ENCODE data around the gene HSPA12A. TPM values are rescaled to one million over a fixed set of nuclear protein-coding genes. Genes with fewer than 3 reads are reported as not detected.

HSPA12A gene
- polyA plus RNA-seq, 1 donor (not counting 4 experiments of a cell fraction or from before 2014, with no cell fraction given): 8.1 TPM

DNA sequence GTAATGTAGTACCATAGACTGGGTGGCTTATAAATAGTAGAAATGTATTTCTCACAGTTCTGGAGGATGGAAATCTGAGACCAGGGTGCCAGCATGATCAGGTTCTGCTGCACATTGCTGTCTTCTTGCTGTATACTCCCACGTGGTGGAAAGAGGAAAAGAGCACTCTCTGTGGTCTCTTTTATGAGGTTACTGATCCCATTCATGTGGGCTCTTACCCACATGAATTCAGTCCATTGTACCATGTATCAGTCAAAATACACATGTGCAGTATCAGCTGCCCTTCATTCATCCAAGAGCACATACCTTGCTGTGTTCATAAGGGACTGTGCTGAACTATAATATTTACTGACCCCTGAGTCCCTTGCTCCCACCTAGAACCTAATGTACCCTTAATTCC is 104.5 kb downstream of the HSPA12A start:
- no peak for DNase-seq (ENCODE audit: low read depth, low spot score)
- TF ChIP-seq, protein P1, sequence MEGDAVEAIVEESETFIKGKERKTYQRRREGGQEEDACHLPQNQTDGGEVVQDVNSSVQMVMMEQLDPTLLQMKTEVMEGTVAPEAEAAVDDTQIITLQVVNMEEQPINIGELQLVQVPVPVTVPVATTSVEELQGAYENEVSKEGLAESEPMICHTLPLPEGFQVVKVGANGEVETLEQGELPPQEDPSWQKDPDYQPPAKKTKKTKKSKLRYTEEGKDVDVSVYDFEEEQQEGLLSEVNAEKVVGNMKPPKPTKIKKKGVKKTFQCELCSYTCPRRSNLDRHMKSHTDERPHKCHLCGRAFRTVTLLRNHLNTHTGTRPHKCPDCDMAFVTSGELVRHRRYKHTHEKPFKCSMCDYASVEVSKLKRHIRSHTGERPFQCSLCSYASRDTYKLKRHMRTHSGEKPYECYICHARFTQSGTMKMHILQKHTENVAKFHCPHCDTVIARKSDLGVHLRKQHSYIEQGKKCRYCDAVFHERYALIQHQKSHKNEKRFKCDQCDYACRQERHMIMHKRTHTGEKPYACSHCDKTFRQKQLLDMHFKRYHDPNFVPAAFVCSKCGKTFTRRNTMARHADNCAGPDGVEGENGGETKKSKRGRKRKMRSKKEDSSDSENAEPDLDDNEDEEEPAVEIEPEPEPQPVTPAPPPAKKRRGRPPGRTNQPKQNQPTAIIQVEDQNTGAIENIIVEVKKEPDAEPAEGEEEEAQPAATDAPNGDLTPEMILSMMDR (optimal IDR thresholded peaks at IDR 0.05 in 1 of 3, IDR thresholded peaks at IDR 0.05 in 1 of 3, conservative IDR thresholded peaks at IDR 0.05 in 1 of 3; ENCODE audit: extremely low read depth in 1 of 3, insufficient read depth in 2 of 3, low read length in 3 of 3): no peak
- no peak for TF ChIP-seq EZH2 (IDR thresholded peaks at IDR 0.05; ENCODE audit: low read length)
- Histone ChIP-seq H3K4me3 (ENCODE audit: control insufficient read depth in 2 of 3, extremely low read depth in 1 of 3, insufficient read depth in 2 of 3, low read depth in 1 of 3, low read length in 3 of 3) (no peak overlapping the region), H3K4me1 (ENCODE audit: control insufficient read depth, extremely low read depth, insufficient read depth, low read length) (peaks cover 5% of the 10 kb centered on the region), H3K27ac (ENCODE audit: control insufficient read depth, insufficient read depth, low read length) (no peak overlapping the region), H3K27me3 (ENCODE audit: control insufficient read depth, extremely low read depth, insufficient read depth, low read length) (no peaks in the 10 kb centered on the region), H3K9ac (ENCODE audit: control insufficient read depth, extremely low read depth, insufficient read depth, low read length) (no peak overlapping the region), H3K36me3 (ENCODE audit: control insufficient read depth in 2 of 2, extremely low read depth in 1 of 2, insufficient read depth in 2 of 2, low read length in 2 of 2) (no peaks in the 10 kb centered on the region), H4K20me1 (ENCODE audit: control insufficient read depth, extremely low read depth, insufficient read depth, low read length) (no peaks in the 10 kb centered on the region), H3K79me2 (ENCODE audit: control insufficient read depth, insufficient read depth, low read length) (no peaks in the 10 kb centered on the region), H3K9me1 (ENCODE audit: control insufficient read depth, extremely low read depth, insufficient read depth, low read length) (no peaks in the 10 kb centered on the region), H3K9me3 (ENCODE audit: control insufficient read depth, low read depth, low read length) (no peaks in the 10 kb centered on the region), H3K4me2 (ENCODE audit: control insufficient read depth, extremely low read depth, insufficient read depth, low read depth, low read length) (no peak overlapping the region), H2AFZ (ENCODE audit: control insufficient read depth, low read length) (no peak overlapping the region)
- FAIRE-seq: no peak
- dilution Hi-C loops (cut with MboI; ENCODE audit: extremely low pct_ligation_motif_present, low sequenced_read_pairs): no loop called here

DNA sequence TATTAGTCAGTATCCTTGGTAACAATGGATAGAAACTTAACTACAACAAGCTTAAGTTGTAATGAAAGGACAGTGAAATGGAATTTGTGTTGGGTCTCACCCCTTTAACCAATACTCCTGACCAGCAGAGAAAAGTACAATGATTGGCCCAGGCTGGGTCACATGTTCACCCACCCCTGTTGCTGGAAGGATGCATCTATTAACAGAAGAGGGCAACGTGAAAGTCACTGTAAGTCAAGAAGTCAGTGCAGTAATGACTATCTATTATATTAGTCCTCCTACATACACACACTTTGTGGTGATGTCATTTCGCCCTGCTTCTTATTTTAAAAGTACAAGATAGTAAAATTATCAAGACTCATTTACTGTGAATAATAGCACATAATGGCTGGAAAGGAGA is 105.4 kb downstream of the HSPA12A start:
- Histone ChIP-seq H3K36me3 (ENCODE audit: control insufficient read depth in 2 of 2, extremely low read depth in 1 of 2, insufficient read depth in 2 of 2, low read length in 2 of 2) (no peaks in the 10 kb centered on the region), H4K20me1 (ENCODE audit: control insufficient read depth, extremely low read depth, insufficient read depth, low read length) (no peaks in the 10 kb centered on the region), H3K79me2 (ENCODE audit: control insufficient read depth, insufficient read depth, low read length) (no peaks in the 10 kb centered on the region), H3K27me3 (ENCODE audit: control insufficient read depth, extremely low read depth, insufficient read depth, low read length) (no peaks in the 10 kb centered on the region), H3K9me1 (ENCODE audit: control insufficient read depth, extremely low read depth, insufficient read depth, low read length) (no peaks in the 10 kb centered on the region), H3K9me3 (ENCODE audit: control insufficient read depth, low read depth, low read length) (no peaks in the 10 kb centered on the region), H3K4me2 (ENCODE audit: control insufficient read depth, extremely low read depth, insufficient read depth, low read depth, low read length) (no peak overlapping the region), H3K27ac (ENCODE audit: control insufficient read depth, insufficient read depth, low read length) (no peak overlapping the region), H3K4me3 (ENCODE audit: control insufficient read depth in 2 of 3, extremely low read depth in 1 of 3, insufficient read depth in 2 of 3, low read depth in 1 of 3, low read length in 3 of 3) (no peak overlapping the region), H3K9ac (ENCODE audit: control insufficient read depth, extremely low read depth, insufficient read depth, low read length) (no peak overlapping the region), H3K4me1 (ENCODE audit: control insufficient read depth, extremely low read depth, insufficient read depth, low read length) (peaks cover 5% of the 10 kb centered on the region), H2AFZ (ENCODE audit: control insufficient read depth, low read length) (no peak overlapping the region)
- no peak for TF ChIP-seq EZH2 (IDR thresholded peaks at IDR 0.05; ENCODE audit: low read length)
- TF ChIP-seq, protein P1 (optimal IDR thresholded peaks at IDR 0.05 in 1 of 3, IDR thresholded peaks at IDR 0.05 in 1 of 3, conservative IDR thresholded peaks at IDR 0.05 in 1 of 3; ENCODE audit: extremely low read depth in 1 of 3, insufficient read depth in 2 of 3, low read length in 3 of 3): no peak
- FAIRE-seq (no peak), DNase-seq (ENCODE audit: low read depth, low spot score) (no peak)
- dilution Hi-C loops (cut with MboI; ENCODE audit: extremely low pct_ligation_motif_present, low sequenced_read_pairs): no loop called here

All from keratinocyte (primary cell).